ENCODE results near the gene MARK2.

DNA sequence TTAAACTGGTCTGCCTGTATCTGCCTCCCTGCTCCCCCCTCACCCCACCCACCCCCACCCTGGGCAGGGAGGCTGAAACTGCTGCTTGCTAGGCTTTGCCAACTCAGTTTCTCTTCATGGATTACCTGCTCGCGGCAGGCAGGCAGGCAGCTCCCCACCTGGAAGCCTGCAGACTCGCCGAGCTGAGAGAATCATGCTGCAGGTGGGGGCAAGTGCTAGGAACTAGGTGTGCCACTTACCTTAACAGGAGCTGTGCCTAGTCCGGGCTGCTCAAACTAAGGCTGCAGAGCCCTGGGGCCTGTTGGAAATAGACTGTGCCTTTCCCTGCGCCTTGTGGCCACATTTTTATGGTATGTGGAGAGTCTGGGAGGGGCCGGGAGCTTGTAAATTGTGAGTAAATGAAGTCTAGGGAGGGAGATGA lies 30.3 kb downstream of the MARK2 start:
- no peak for TF ChIP-seq POLR2A (IDR thresholded peaks at IDR 0.05)
- TF ChIP-seq, protein P1, sequence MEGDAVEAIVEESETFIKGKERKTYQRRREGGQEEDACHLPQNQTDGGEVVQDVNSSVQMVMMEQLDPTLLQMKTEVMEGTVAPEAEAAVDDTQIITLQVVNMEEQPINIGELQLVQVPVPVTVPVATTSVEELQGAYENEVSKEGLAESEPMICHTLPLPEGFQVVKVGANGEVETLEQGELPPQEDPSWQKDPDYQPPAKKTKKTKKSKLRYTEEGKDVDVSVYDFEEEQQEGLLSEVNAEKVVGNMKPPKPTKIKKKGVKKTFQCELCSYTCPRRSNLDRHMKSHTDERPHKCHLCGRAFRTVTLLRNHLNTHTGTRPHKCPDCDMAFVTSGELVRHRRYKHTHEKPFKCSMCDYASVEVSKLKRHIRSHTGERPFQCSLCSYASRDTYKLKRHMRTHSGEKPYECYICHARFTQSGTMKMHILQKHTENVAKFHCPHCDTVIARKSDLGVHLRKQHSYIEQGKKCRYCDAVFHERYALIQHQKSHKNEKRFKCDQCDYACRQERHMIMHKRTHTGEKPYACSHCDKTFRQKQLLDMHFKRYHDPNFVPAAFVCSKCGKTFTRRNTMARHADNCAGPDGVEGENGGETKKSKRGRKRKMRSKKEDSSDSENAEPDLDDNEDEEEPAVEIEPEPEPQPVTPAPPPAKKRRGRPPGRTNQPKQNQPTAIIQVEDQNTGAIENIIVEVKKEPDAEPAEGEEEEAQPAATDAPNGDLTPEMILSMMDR (IDR thresholded peaks at IDR 0.05): no peak
